Measurements from ENCODE around the gene PLA2G4B.

Gene PLA2G4B

GRCh38 chr15:41895957-41896356 lies 57.3 kb downstream of the PLA2G4B start:
- H3K36me3 ChIP-seq (ENCODE audit: control insufficient read depth, insufficient read depth, low read length), result peaks cover 8% of the 10 kb centered on the region
- peaks cover 2% of the 10 kb centered on the region for H3K4me1 ChIP-seq (ENCODE audit: control insufficient read depth, insufficient read depth, low read length)
- H3K27me3 ChIP-seq (ENCODE audit: control insufficient read depth, insufficient read depth, low read length), result no peaks in the 10 kb centered on the region
- no peak overlapping the region for H3K9ac ChIP-seq (ENCODE audit: low read depth, low read length)
- H3K4me3 ChIP-seq (ENCODE audit: low read depth, low read length), result no peak overlapping the region
- no peaks in the 10 kb centered on the region for H3K9me3 ChIP-seq (ENCODE audit: control insufficient read depth, insufficient read depth, low read length)

DNA sequence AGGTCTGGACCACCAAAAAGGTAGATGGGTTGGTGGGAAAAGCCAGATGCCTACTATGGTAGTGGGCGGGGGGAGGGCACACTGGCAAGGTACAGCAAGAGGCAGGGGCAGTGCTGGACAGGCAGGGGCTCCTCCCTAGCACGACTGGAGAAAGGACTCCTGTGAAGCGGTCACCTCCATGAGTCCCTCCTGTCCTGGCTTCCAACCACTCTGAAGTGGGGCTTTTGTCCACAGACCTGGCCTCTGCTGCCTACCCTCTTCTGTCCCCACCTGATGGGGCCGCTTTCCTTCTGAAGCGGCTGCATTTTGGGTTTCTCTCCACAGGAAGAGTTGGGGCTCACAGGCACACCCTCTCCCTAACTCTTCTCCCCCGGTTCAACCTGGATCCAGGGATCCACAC lies 57.9 kb downstream of the PLA2G4B start:
- Histone ChIP-seq H3K9ac (ENCODE audit: low read depth, low read length) (no peak overlapping the region), H3K36me3 (ENCODE audit: control insufficient read depth, insufficient read depth, low read length) (peaks cover 9% of the 10 kb centered on the region), H3K4me1 (ENCODE audit: control insufficient read depth, insufficient read depth, low read length) (peaks cover 2% of the 10 kb centered on the region), H3K27me3 (ENCODE audit: control insufficient read depth, insufficient read depth, low read length) (no peaks in the 10 kb centered on the region), H3K9me3 (ENCODE audit: control insufficient read depth, insufficient read depth, low read length) (no peaks in the 10 kb centered on the region), H3K4me3 (ENCODE audit: low read depth, low read length) (no peak overlapping the region)

- H3K4me3 ChIP-seq (ENCODE audit: low read depth, low read length), result no peak overlapping the region
- no peak overlapping the region for H3K9ac ChIP-seq (ENCODE audit: low read depth, low read length)
Observed at GRCh38 chr15:41897363-41897799, 58.7 kb downstream of the PLA2G4B start.

More at GRCh38 chr15:41897363-41897799, 58.7 kb downstream of the PLA2G4B start:
- Histone ChIP-seq H3K9me3 (ENCODE audit: control insufficient read depth, insufficient read depth, low read length) (no peaks in the 10 kb centered on the region), H3K4me1 (ENCODE audit: control insufficient read depth, insufficient read depth, low read length) (peaks cover 2% of the 10 kb centered on the region), H3K27me3 (ENCODE audit: control insufficient read depth, insufficient read depth, low read length) (no peaks in the 10 kb centered on the region), H3K36me3 (ENCODE audit: control insufficient read depth, insufficient read depth, low read length) (peaks cover 9% of the 10 kb centered on the region)

Measured in iPS-15b (cell line).